GM18526 (cell line): Measurements from ENCODE around the gene AFAP1L1.

Source experiments
- POLR2A ChIP-seq: IDR thresholded peaks from 3 replicates; pipeline ENCODE4 v1.6.1; 2011; ENCODE audit not compliant: insufficient read length; ENCODE audit errors: extremely low read depth

The AFAP1L1 gene

DNA sequence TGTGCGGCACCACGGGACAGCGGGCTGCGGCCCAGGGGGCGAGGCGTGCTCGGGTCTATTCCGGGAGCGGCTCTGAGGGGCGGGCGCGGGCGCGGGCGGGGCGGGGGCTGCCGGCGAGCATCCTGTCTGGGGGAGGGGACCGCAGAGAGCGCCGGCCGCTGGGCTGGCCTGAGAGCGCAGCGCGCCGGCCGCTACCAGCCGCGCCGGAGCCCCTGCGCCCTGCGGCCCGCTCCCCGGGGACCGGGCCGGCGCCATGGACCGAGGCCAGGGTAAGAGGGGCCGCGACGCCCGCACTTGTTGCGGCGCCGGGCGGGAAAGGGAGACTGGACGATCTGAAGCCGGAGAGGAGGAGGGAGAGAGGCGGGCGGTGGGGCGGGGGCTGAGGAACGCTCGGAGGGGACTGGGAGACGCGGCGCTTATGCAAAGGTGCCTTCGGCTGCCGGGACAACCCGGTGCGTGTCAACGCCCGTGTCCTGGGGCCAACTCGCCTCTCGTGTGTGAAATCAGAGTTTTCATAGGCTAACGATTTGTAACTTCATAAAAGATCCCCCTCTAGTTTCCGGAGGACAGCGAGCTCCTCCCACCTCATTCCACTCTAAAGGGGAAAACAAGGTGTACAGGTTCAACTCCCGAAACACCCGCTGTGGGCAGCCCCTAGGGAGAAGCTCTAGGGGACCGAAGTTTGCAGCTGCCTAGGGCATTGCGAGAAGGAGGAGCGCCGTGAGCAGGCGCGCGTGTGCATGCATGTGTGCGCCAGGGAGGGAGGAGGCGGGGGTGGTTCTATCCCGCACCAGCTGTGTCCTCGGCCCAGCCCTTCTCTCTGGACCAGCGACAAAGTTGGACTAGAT lies at the start of gene AFAP1L1:
Gene AFAP1L1, plus strand, starts transcription at position 144 of the 848 bp plus-strand sequence. Its CDS starts 110 bp downstream, at position 254.
- no peak for TF ChIP-seq POLR2A

GRCh38 chr5:149223081-149223848 lies 48.4 kb upstream of the AFAP1L1 start:
- no peak for TF ChIP-seq POLR2A

DNA sequence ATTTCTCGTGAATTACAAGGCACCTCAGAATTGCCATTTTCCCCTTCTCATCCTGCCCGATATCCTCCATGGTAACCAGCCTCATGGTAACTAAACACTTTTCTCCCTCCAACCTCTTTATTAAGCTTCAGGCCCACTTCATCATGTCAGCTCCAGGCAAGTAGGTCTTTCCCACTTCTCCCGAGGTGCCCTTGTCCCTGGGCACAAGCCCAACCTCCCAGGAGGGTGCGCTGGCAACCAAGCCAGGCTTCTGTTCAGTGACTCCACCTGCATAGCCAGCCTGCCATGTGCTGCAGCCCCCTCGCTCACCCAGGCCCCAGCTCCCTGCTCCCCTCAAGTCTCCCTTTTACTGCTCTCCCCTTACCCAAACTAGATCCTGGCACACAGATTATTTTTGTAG lies 47.4 kb upstream of the AFAP1L1 start:
- no peak for TF ChIP-seq POLR2A

- TF ChIP-seq POLR2A: no peak
Observed at GRCh38 chr5:149227168-149227826, 44.4 kb upstream of the AFAP1L1 start.

DNA sequence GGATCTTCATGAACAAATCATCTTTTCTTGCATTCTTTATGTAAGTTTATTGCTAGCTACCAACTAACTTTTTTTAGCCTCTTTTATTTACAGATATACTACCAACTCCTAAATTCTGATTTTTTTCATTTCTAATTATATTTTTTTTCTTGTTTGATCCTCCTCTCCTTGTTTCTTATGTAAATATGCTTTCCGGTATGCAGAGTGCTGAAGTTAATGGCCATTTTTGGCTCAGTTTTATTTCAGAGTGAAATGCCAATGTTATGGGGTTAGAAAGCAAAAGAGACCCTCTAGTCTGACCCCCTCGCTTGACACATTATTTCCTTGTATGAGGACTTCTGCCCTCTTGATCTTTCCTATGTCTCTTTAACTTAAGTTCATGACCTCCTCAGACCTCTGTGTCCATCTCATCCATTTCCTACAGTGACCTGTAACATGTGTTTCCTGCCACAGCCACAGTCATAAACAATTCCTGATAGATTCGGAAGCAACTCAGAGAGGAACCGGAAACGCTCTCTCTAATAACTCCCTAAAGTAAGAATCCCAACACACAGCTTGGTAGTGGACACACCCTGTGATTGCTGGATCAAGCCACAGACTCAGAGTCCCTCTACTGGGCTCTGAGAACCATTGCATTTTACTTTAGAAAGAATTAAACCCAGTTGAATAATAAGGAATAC lies 42.9 kb upstream of the AFAP1L1 start:
- no peak for TF ChIP-seq POLR2A

GRCh38 chr5:149229298-149229937 lies 42.2 kb upstream of the AFAP1L1 start:
- TF ChIP-seq POLR2A: no peak

- TF ChIP-seq POLR2A: no peak
Observed at GRCh38 chr5:149235841-149236240, 35.8 kb upstream of the AFAP1L1 start.

DNA sequence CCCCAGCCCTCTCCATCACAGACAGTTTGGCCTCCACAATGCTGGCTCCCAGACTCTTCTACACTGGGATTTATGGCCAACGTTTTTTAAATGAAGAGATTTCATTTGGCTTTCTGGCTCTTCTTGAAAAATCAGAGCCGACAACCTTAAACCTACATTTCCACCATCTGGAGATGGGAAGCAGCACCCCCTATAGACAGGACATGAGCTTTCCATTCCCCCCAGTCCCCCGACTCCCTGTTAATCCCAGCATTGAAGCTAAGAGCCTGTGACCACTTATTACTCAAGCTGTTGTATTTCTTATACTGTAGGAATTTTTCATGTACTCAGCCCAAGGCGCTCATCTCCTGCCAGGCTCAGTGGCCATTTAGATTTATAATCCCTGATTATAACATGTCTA lies 34.0 kb upstream of the AFAP1L1 start:
- no peak for TF ChIP-seq POLR2A

GRCh38 chr5:149238540-149238939 lies 33.1 kb upstream of the AFAP1L1 start:
- no peak for TF ChIP-seq POLR2A

GRCh38 chr5:149239917-149240316 lies 31.7 kb upstream of the AFAP1L1 start:
- no peak for TF ChIP-seq POLR2A

DNA sequence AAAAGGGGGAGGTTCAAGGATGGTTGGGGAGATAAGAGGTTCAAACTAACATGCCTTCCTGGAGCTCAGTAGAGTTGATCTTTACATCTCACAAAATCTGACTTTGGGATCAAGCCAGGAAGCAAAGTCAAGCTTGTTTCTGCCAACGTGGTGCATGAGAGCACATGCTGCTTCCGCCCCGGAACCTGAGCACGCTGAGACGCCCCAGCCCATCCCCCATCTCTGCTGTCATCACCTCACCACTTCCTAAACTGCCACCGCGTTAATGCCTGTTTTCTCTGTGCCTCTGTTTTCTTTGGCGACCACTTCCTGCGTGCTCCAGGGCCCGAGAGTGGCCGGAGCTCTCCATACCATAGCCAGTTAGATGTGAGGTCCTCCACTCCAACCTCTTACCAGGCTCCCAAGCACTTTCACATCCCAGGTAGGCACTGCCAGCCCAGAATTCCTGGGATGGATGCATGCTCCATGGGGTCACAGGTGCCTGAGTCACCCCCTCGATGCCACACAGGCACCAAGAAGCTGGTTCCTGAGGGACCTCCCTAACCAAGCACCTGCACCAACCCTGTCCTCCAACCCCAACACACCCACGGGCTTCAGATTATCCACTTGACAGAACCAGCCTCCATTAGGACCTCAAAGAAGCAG lies 31.2 kb upstream of the AFAP1L1 start:
- TF ChIP-seq POLR2A: no peak

- no peak for TF ChIP-seq POLR2A
Observed at GRCh38 chr5:149242339-149242738, 29.3 kb upstream of the AFAP1L1 start.

DNA sequence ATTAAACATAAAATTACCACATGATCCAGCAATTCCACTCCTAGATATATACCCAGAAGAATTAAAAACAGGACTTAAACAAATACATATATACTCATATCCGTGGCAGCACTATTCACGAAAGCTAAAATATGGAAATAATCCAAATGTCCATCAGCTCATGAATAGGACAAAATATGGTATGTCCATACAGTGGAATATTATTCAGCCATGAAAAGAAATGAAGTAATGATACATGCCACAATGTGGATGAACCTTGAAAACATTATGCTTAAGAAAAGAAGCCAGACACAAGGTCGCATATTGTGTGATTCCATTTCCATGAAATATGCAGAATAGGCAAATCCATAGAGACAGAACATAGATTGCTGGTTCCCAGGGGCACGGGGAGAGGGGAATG lies 24.8 kb upstream of the AFAP1L1 start:
- no peak for TF ChIP-seq POLR2A

GRCh38 chr5:149247726-149248125 lies 23.9 kb upstream of the AFAP1L1 start:
- no peak for TF ChIP-seq POLR2A
